Testis (tissue), 3 donors: ENCODE results near the gene LCP2. TPM values are rescaled to one million over a fixed set of nuclear protein-coding genes. Genes with fewer than 3 reads are reported as not detected.

ENCODE experiments used
- DNase-seq: peaks from one replicate; pipeline ENCODE4 v3.0.0-alpha.2; 2019
- H3K27ac ChIP-seq, 2 donors: fragments of 200-600 bp; sonication (generic); one replicate each; pipeline ENCODE4 v1.5.1; 2019
- H3K27me3 ChIP-seq: fragments of 200-600 bp; sonication (generic); one replicate; pipeline ENCODE4 v1.5.1; 2019
- H3K36me3 ChIP-seq: fragments of 200-600 bp; sonication (generic); one replicate; pipeline ENCODE4 v1.5.1; 2017; ENCODE audit warnings: low read depth; ENCODE audit errors: missing control alignments
- H3K4me1 ChIP-seq: fragments of 200-600 bp; sonication (generic); one replicate; pipeline ENCODE4 v1.5.1; 2019
- H3K4me3 ChIP-seq, 2 donors: fragments of 200-600 bp; sonication (generic); one replicate each; pipeline ENCODE4 v1.5.1; 2017 to 2019
- H3K9me3 ChIP-seq: fragments of 200-600 bp; sonication (generic); one replicate; pipeline ENCODE4 v1.5.1; 2017
- POLR2A ChIP-seq: fragments of 450-650 bp; IDR thresholded peaks from one replicate; pipeline ENCODE4 v1.6.1; 2017; ENCODE audit warnings: antibody characterized with exemption, mild to moderate bottlenecking, moderate library complexity
- WGBS, 2 donors: methylation state at CpG; one replicate each; pipeline ENCODE4 v1.1.5; 2018; 5-methylcytosine and 5-hydroxymethylcytosine counted together
- intact Hi-C: fragments of 100-400 bp; cut with DNase I; formaldehyde crosslinking; loops from one replicate; pipeline ENCODE4 v1.15.1; 2023; ENCODE audit warnings: low total_unique reads
- polyA plus RNA-seq: library from polyadenylated mRNA; stranded (reverse); fragments of 350-450 nt; fragmentation: Illumina TruSeq; extraction: RNeasy Lipid Tissue Mini Kit (QIAGEN cat#74804); gene quantifications from one replicate; pipeline ENCODE4 v1.2.3, GENCODE V29; 2014; ENCODE audit warnings: low read depth, low replicate concordance; ENCODE audit not compliant: insufficient read depth
- total RNA-seq, 2 donors: library from RNA; depleted of rRNA; stranded (reverse); fragments of >200 nt; gene quantifications; one replicate each; pipeline ENCODE4 v1.2.3, GENCODE V29; 2016
- TF ChIP-seq, protein P1 (sequence below), 3 experiments: fragments of 450-650 bp in 2 of 3; fragments of 200-600 bp in 1 of 3; sonication (generic) in 1 of 3; IDR thresholded peaks; one replicate each; pipeline ENCODE4 v1.5.1; 2016 to 2019; ENCODE audit warnings: antibody characterized with exemption in 3 of 3, mild to moderate bottlenecking in 2 of 3, moderate library complexity in 1 of 3

LCP2 gene
- total and polyA plus RNA-seq, 3 donors from 2014 or later: 8.6 to 14.2 (median 11.5) TPM

DNA sequence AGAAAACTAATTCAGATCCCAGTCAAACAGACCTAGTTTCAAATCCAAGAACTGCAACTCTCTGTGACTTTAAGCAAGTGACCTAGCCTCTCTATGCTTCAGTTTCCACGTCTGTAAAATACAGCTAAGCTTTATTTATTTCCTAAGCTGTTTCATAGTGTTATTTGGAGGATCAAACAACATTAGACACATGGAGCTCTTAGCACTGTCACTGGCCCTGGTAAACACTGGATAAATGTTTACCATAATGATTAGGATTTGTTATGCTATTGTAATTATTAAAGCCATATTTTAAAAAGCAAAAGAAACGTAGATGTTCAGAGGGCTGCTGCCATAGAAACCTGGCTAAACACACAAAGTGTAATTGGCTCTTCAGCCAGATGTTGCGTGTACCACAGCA, 91.4 kb downstream of the LCP2 start:
- no peak for DNase-seq
- TF ChIP-seq, protein P1, sequence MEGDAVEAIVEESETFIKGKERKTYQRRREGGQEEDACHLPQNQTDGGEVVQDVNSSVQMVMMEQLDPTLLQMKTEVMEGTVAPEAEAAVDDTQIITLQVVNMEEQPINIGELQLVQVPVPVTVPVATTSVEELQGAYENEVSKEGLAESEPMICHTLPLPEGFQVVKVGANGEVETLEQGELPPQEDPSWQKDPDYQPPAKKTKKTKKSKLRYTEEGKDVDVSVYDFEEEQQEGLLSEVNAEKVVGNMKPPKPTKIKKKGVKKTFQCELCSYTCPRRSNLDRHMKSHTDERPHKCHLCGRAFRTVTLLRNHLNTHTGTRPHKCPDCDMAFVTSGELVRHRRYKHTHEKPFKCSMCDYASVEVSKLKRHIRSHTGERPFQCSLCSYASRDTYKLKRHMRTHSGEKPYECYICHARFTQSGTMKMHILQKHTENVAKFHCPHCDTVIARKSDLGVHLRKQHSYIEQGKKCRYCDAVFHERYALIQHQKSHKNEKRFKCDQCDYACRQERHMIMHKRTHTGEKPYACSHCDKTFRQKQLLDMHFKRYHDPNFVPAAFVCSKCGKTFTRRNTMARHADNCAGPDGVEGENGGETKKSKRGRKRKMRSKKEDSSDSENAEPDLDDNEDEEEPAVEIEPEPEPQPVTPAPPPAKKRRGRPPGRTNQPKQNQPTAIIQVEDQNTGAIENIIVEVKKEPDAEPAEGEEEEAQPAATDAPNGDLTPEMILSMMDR (IDR thresholded peaks at IDR 0.05): no peak
- no peak for TF ChIP-seq POLR2A
- H3K27ac ChIP-seq: no peak overlapping the region
- no peaks in the 10 kb centered on the region for H3K9me3 ChIP-seq
- no peak overlapping the region for H3K4me3 ChIP-seq
- H3K27me3 ChIP-seq: no peaks in the 10 kb centered on the region
- H3K36me3 ChIP-seq: no peaks in the 10 kb centered on the region
- intact Hi-C loops: no loop called here
- WGBS, 2 donors: 60 to 61% methylated on average over 3 of the region's 3 CpGs
- H3K4me1 ChIP-seq: no peaks in the 10 kb centered on the region

DNA sequence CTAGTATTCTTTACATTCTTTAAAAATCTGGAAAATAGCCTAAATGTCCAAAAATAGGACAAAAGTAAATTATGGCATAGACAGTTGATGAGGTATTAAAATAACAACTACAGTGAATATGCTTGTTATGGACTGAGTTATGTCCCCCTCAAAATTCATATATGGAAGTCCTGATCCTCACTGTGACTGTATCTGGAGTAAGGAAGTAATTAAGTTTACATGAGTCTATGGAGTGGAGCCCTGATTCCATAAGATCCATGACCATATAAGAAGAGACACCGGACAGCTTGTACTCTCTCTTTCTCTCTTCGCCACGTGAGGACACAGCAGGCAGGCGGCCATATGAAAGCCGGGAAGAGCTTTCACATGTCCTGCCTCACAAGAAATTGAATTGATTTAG, 93.4 kb downstream of the LCP2 start:
- WGBS, 2 donors: 84 to 87% methylated on average over 5 of the region's 5 CpGs
- Histone ChIP-seq H3K9me3 (no peaks in the 10 kb centered on the region), H3K4me1 (no peaks in the 10 kb centered on the region), H3K27me3 (no peaks in the 10 kb centered on the region), H3K36me3 (no peaks in the 10 kb centered on the region), H3K27ac (no peak overlapping the region), H3K4me3 (no peak overlapping the region)
- DNase-seq: no peak
- intact Hi-C loops: no loop called here
- no peak for TF ChIP-seq POLR2A
- TF ChIP-seq, protein P1 (IDR thresholded peaks at IDR 0.05): no peak

DNA sequence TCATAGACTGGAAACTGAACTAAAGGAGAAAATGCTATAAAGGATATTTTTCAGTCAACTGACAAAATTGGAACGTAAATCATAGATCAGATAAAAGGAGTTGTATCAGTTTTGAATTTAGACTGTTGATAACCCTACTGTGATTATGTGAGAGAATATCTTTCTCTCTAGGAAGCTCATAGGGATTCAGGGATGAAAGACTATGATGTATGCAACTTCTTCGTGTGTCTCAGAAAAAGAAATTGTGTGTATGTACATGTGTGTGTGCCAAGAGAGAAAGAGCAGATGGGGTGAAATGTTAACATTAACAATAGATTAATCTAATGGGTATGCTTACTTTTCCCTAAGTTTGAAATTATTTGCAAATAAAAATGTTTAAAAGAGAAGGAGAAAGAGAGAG, 95.5 kb downstream of the LCP2 start:
- Histone ChIP-seq H3K4me1 (no peaks in the 10 kb centered on the region), H3K27ac (no peak overlapping the region), H3K36me3 (no peaks in the 10 kb centered on the region), H3K9me3 (no peaks in the 10 kb centered on the region), H3K27me3 (no peaks in the 10 kb centered on the region), H3K4me3 (no peak overlapping the region)
- intact Hi-C loops: no loop called here
- 56 to 64% methylated on average over 2 of the region's 2 CpGs for WGBS, 2 donors
- no peak for DNase-seq
- TF ChIP-seq POLR2A: no peak
- TF ChIP-seq, protein P1 (IDR thresholded peaks at IDR 0.05): no peak

DNA sequence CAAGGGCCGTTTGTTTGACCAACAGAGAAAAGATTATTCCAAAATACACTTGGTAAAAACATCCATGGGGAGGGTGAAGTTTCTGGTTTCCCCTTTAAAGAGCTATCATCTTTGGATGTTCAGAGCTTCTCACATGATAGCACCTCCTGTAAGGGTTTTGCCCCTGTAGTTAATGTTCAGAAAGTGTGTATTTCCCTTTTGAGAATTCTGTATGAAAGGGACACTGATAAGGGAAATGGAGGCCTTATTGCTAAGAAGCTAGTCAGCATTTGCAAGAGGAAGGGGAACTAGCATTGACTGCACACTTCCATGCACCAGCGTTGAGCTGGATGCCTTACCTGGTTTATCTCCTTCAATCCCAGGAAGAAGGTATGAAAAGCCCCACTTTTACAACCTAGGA, 96.3 kb downstream of the LCP2 start:
- no peaks in the 10 kb centered on the region for H3K27me3 ChIP-seq
- DNase-seq: no peak
- 79 to 83% methylated on average over 2 of the region's 2 CpGs for WGBS, 2 donors
- no peaks in the 10 kb centered on the region for H3K9me3 ChIP-seq
- H3K4me3 ChIP-seq: no peak overlapping the region
- intact Hi-C loops: no loop called here
- no peaks in the 10 kb centered on the region for H3K36me3 ChIP-seq
- TF ChIP-seq POLR2A: no peak
- TF ChIP-seq, protein P1 (IDR thresholded peaks at IDR 0.05): no peak
- no peaks in the 10 kb centered on the region for H3K4me1 ChIP-seq
- no peak overlapping the region for H3K27ac ChIP-seq

DNA sequence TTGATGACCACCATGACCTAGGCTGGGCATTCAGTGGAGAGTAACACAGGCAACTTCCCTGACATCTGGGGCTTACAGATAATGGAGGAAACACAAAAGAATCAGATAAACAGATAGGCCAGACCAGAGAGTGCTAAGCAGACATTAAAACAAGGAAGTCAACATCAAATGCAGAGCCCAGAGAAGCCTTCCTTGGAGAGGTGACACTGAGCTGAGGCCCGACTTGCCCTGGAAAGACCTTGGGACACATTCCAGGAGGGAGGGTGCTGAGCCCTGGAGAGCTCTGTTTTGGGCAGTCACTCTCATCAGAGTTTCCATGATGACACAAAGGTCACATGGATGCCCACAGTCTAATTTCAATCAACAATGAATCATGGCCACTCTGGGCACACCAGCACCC, 96.7 kb downstream of the LCP2 start:
- H3K27me3 ChIP-seq: no peaks in the 10 kb centered on the region
- WGBS, 2 donors: 0% methylated on average over 1 of the region's 1 CpG
- H3K27ac ChIP-seq: no peak overlapping the region
- H3K36me3 ChIP-seq: no peaks in the 10 kb centered on the region
- no peaks in the 10 kb centered on the region for H3K9me3 ChIP-seq
- H3K4me3 ChIP-seq: no peak overlapping the region
- H3K4me1 ChIP-seq: no peaks in the 10 kb centered on the region
- no peak for DNase-seq
- no peak for TF ChIP-seq POLR2A
- TF ChIP-seq, protein P1 (IDR thresholded peaks at IDR 0.05): no peak
- intact Hi-C loops: no loop called here
